ENCODE results near the gene SEC22B.
"Not testable (repeated sequence)": the region's sequence is repeated elsewhere in the genome, so short reads cannot be mapped to it uniquely, and the experiment has no call there.

SEC22B gene

DNA sequence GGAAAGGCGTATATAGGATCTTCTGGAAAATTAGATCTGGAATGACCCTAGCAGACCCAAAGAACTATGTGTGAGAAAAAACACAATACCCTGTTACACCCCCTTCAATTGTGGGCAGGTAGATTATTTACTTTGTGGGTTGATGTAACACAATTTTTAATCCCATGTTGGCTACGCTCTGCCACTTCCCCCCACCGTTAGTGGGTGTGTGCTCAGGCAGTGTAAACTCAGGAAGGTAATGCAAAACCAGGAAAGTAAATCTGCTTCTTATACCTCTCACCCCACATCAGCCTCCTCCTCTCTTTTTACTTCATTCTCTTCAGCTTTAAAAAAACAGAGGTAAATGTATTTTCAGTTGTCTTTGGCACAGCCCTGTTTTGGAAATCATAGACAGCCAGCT, 63.2 kb downstream of the SEC22B start:
- DNase-seq (ENCODE audit: low read depth), result not testable (repeated sequence)

DNA sequence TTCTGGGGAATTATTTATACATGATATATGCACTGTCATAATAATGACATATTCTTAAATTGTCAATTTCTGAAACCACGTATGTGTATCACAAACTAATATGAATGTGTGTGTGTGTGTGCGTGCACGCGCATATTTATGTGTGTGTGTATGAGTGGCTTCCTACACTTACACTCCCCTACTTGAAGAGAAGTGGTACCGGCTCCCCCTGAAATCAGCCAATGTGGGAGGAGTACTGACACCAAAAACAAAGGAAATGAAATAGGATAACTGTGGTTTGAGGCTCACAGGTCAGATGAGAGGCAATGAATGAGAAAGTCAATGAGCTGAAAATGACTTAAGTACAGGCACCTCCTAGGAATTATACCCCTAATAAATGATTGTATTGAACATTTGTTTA, 64.1 kb downstream of the SEC22B start:
- not testable (repeated sequence) for DNase-seq (ENCODE audit: low read depth)

GRCh38 chr1:120111771-120112170, 64.5 kb downstream of the SEC22B start:
- DNase-seq (ENCODE audit: low read depth), result not testable (repeated sequence)

- DNase-seq (ENCODE audit: low read depth), result not testable (repeated sequence)
Measured at GRCh38 chr1:120111008-120111407, 65.3 kb downstream of the SEC22B start.

DNA sequence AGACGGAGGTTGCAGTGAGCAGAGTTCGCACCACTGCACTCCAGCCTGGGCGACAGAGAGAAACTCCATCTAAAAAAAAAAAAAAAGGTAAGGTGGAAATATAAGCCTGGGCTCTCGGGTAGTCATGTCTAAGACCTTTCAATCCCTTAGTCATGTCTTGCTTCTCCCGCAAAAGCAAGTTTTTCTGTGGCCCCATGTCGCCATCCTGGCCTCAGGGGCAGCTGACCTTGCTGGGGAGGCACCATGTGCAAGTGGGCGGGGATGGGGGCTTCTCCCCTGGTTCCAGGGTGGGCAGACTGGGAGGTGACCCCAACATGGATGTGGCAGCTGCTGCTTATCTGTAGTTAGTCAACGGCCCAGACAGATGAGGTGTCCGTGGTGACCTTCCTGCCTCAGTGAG, 66.7 kb downstream of the SEC22B start:
- not testable (repeated sequence) for DNase-seq (ENCODE audit: low read depth)

DNA sequence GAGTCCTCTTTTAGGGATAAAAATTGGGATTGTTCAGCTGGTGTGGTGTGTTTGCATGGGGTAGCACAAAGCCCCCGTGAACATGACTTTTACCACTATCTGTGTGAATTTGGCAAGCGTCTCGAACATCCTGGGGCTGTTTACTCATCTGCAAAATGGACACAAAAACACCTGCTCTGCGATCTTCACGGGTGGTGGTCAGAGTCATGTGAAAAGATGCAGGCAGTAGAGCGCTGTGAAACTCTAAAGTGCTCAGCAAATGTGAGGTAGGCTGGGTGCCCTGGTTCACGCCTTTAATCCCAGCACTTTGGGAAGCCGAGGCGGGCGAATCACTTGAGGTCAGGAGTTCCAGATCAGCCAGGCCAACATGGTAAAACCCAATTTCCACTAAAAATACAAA, 67.1 kb downstream of the SEC22B start:
- DNase-seq (ENCODE audit: low read depth), result not testable (repeated sequence)

GRCh38 chr1:120105288-120105687, 71.0 kb downstream of the SEC22B start:
- DNase-seq (ENCODE audit: low read depth), result not testable (repeated sequence)

DNA sequence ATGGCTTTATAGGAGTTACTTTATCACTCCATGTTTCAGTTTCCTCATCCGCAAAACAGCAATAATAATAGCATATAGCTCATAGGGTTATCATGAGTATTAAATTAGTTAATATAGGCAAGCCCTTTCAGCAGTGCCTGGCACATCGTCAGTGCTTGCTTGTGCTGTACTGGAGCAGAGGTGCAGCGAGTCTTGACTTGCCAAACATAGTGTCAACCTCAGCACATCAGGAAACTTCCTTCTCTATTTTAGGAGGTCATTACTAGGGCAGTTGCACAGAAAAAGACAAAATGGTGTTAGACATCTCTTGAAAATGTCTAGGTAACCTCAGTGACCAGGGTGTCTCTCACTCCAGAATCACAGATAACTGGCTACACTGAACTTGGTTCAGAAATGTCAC, 72.6 kb downstream of the SEC22B start:
- not testable (repeated sequence) for DNase-seq (ENCODE audit: low read depth)

DNA sequence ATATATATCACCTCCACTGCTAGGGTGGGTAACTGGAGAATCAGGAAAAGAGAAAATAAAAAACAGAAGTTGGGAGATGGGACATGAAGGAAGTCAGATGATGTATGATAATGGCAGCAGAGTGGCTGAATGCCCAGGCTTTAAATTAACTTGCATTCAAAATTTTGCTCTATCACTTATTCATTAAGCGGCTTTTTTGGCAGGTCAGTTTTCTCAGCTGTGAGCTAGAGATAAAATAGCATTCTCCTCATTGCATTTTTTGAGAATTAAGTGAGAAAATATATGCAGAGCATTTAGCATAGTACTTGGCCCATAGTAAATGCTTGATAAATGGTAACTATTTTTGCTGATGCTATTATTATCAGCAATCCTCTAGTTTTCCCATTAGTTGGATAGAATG, 74.7 kb downstream of the SEC22B start:
- not testable (repeated sequence) for DNase-seq (ENCODE audit: low read depth)

Measured in stromal cell of bone marrow (primary cell).